Testis (tissue), 3 donors: ENCODE data around the gene PTPRT. TPM values are rescaled to one million over a fixed set of nuclear protein-coding genes. Genes with fewer than 3 reads are reported as not detected.

Source experiments
- DNase-seq: peaks from one replicate; pipeline ENCODE4 v3.0.0-alpha.2; 2019
- H3K27ac ChIP-seq, 2 donors: fragments of 200-600 bp; sonication (generic); one replicate each; pipeline ENCODE4 v1.5.1; 2019
- H3K27me3 ChIP-seq: fragments of 200-600 bp; sonication (generic); one replicate; pipeline ENCODE4 v1.5.1; 2019
- H3K36me3 ChIP-seq: fragments of 200-600 bp; sonication (generic); one replicate; pipeline ENCODE4 v1.5.1; 2017; ENCODE audit warnings: low read depth; ENCODE audit errors: missing control alignments
- H3K4me1 ChIP-seq: fragments of 200-600 bp; sonication (generic); one replicate; pipeline ENCODE4 v1.5.1; 2019
- H3K4me3 ChIP-seq, 2 donors: fragments of 200-600 bp; sonication (generic); one replicate each; pipeline ENCODE4 v1.5.1; 2017 to 2019
- H3K9me3 ChIP-seq: fragments of 200-600 bp; sonication (generic); one replicate; pipeline ENCODE4 v1.5.1; 2017
- CTCF ChIP-seq, 3 experiments: fragments of 450-650 bp in 2 of 3; fragments of 200-600 bp in 1 of 3; sonication (generic) in 1 of 3; IDR thresholded peaks; one replicate each; pipeline ENCODE4 v1.5.1; 2016 to 2019; ENCODE audit warnings: antibody characterized with exemption in 3 of 3, mild to moderate bottlenecking in 2 of 3, moderate library complexity in 1 of 3
- POLR2A ChIP-seq: fragments of 450-650 bp; IDR thresholded peaks from one replicate; pipeline ENCODE4 v1.6.1; 2017; ENCODE audit warnings: antibody characterized with exemption, mild to moderate bottlenecking, moderate library complexity
- WGBS, 2 donors: methylation state at CpG; one replicate each; pipeline ENCODE4 v1.1.5; 2018; 5-methylcytosine and 5-hydroxymethylcytosine counted together
- intact Hi-C: fragments of 100-400 bp; cut with DNase I; formaldehyde crosslinking; loops from one replicate; pipeline ENCODE4 v1.15.1; 2023; ENCODE audit warnings: low total_unique reads
- polyA plus RNA-seq: library from polyadenylated mRNA; stranded (reverse); fragments of 350-450 nt; fragmentation: Illumina TruSeq; extraction: RNeasy Lipid Tissue Mini Kit (QIAGEN cat#74804); gene quantifications from one replicate; pipeline ENCODE4 v1.2.3, GENCODE V29; 2014; ENCODE audit warnings: low read depth, low replicate concordance; ENCODE audit not compliant: insufficient read depth
- total RNA-seq, 2 donors: library from RNA; depleted of rRNA; stranded (reverse); fragments of >200 nt; gene quantifications; one replicate each; pipeline ENCODE4 v1.2.3, GENCODE V29; 2016

Gene PTPRT
- total and polyA plus RNA-seq, 3 donors from 2014 or later: 2.3 to 2.5 (median 2.3) TPM

- H3K27ac ChIP-seq: no peak overlapping the region
These were observed 1107.1 kb downstream of the PTPRT start for GRCh38 chr20:42082611-42083010.

DNA sequence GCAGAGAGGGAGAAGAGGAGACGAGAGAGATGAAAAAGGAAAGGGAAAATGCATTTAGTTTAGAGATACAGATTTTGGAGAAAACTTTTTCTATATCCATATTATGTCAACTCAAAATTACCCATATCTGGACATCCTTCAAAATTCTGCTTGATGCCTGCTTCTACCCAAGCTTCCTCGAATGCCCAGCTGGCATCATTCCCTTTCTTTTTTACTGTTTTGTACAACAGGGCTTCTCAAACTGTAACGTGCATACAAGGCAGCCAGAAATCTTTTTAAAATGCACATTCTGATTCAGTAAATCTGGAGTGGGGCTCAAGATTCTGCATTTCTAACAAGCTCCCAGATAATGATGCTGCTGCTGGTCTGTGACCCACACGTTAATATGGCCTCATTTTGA is 1108.8 kb downstream of the PTPRT start:
- Histone ChIP-seq H3K4me3 (no peak overlapping the region), H3K36me3 (no peaks in the 10 kb centered on the region), H3K27me3 (no peaks in the 10 kb centered on the region), H3K4me1 (no peaks in the 10 kb centered on the region), H3K27ac (no peak overlapping the region), H3K9me3 (no peaks in the 10 kb centered on the region)
- DNase-seq: no peak
- intact Hi-C loops: no loop called here
- 71 to 75% methylated on average over 4 of the region's 4 CpGs for WGBS, 2 donors
- TF ChIP-seq CTCF (IDR thresholded peaks at IDR 0.05) (no peak), POLR2A (no peak)

More at GRCh38 chr20:42082611-42083010, 1107.1 kb downstream of the PTPRT start:
- Histone ChIP-seq H3K27me3 (no peaks in the 10 kb centered on the region), H3K9me3 (no peaks in the 10 kb centered on the region), H3K4me3 (no peak overlapping the region), H3K36me3 (no peaks in the 10 kb centered on the region), H3K4me1 (no peaks in the 10 kb centered on the region)
- intact Hi-C loops: no loop called here
- WGBS, 2 donors: 15 to 21% methylated on average over 1 of the region's 1 CpG
- TF ChIP-seq POLR2A: no peak
- no peak for TF ChIP-seq CTCF (IDR thresholded peaks at IDR 0.05)
- peak; percentile 73 for DNase-seq

DNA sequence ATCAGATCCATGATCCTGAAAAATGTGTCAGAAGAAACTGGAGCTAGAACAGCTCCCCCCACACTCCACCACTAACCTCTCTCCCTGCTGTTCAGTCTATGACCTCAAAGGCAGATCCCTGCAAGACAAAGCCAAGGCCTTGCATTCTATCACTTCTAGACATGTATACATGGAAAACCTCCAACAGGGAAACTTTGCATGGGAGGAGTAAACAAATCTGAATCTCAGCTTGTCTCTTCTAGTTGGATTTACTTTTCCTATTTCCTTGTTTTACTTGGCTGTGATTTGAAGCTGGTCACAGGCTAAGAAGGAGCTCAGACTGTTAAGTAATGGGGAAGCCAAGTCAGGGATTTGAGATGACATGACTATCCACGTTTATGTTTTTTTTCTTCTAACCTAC is 1114.8 kb downstream of the PTPRT start:
- no peak overlapping the region for H3K4me3 ChIP-seq
- H3K36me3 ChIP-seq: no peaks in the 10 kb centered on the region
- H3K4me1 ChIP-seq: no peaks in the 10 kb centered on the region
- H3K27ac ChIP-seq: no peak overlapping the region
- no peak for TF ChIP-seq CTCF (IDR thresholded peaks at IDR 0.05)
- TF ChIP-seq POLR2A: no peak
- DNase-seq: no peak
- intact Hi-C loops: no loop called here
- no peaks in the 10 kb centered on the region for H3K27me3 ChIP-seq
- no peaks in the 10 kb centered on the region for H3K9me3 ChIP-seq
- 21 to 48% methylated on average over 1 of the region's 1 CpG for WGBS, 2 donors

- no peaks in the 10 kb centered on the region for H3K36me3 ChIP-seq
- no peaks in the 10 kb centered on the region for H3K27me3 ChIP-seq
- no peak overlapping the region for H3K4me3 ChIP-seq
- TF ChIP-seq CTCF (IDR thresholded peaks at IDR 0.05) (no peak), POLR2A (no peak)
- no peak for DNase-seq
- no peaks in the 10 kb centered on the region for H3K4me1 ChIP-seq
- H3K9me3 ChIP-seq: no peaks in the 10 kb centered on the region
- H3K27ac ChIP-seq: no peak overlapping the region
- 39 to 62% methylated on average over 3 of the region's 3 CpGs for WGBS, 2 donors
- intact Hi-C loops: no loop called here
These were observed 1122.1 kb downstream of the PTPRT start for GRCh38 chr20:42067596-42067995.

DNA sequence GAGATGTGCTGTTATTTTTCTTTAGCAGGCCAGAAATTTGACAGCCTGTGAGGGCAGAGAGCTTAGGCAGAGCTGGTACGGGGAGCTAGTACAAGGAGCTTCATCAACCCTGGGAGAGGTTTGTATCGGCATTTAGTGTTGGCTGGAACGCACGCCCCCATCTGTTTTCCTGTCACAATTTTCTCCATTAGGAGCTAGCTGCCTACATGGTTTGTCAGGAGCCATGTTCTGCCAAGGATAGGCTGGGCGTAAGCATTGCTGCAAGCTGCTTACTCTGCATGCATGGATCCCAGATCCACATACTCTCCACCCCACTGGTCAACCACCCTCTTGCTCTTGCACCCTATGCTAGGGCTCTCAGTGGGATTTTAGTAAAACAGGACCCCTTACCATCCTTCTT is 1122.5 kb downstream of the PTPRT start:
- WGBS, 2 donors: 79 to 88% methylated on average over 5 of the region's 5 CpGs
- Histone ChIP-seq H3K36me3 (no peaks in the 10 kb centered on the region), H3K4me1 (no peaks in the 10 kb centered on the region), H3K9me3 (no peaks in the 10 kb centered on the region), H3K4me3 (no peak overlapping the region), H3K27me3 (no peaks in the 10 kb centered on the region), H3K27ac (no peak overlapping the region)
- no peak for DNase-seq
- intact Hi-C loops: no loop called here
- TF ChIP-seq CTCF (IDR thresholded peaks at IDR 0.05) (no peak), POLR2A (no peak)
